Upper lobe of left lung (tissue), 6 donors: ENCODE data around the gene MUC5AC. TPM values are rescaled to one million over a fixed set of nuclear protein-coding genes. Genes with fewer than 3 reads are reported as not detected.
"Not testable (repeated sequence)": the region's sequence is repeated elsewhere in the genome, so short reads cannot be mapped to it uniquely, and the experiment has no call there.

ENCODE experiments used
- ATAC-seq, 2 donors: fragments of 200-7000 bp; cut with Tn5 transposase; one replicate each; pipeline ENCODE4 v1.9.1; 2022; ENCODE audit warnings: mild to moderate bottlenecking in 2 of 2, moderate library complexity in 2 of 2; ENCODE audit not compliant: low FRiP score in 2 of 2
- DNase-seq, 2 donors: peaks; one replicate each; pipeline ENCODE4 v3.0.0-alpha.2; 2019 to 2020
- H3K27ac ChIP-seq, 4 donors: fragments of 200-600 bp; sonication (generic); one replicate each; pipeline ENCODE4 v1.5.1; 2016 to 2019
- H3K27me3 ChIP-seq, 4 donors: fragments of 200-600 bp; sonication (generic); one replicate each; pipeline ENCODE4 v1.5.1; 2017 to 2019
- H3K36me3 ChIP-seq, 4 donors: fragments of 200-600 bp; sonication (generic); one replicate each; pipeline ENCODE4 v1.5.1; 2016 to 2019
- H3K4me1 ChIP-seq, 4 donors: fragments of 200-600 bp; sonication (generic); one replicate each; pipeline ENCODE4 v1.5.1; 2018 to 2019
- H3K4me3 ChIP-seq, 4 donors: fragments of 200-600 bp; sonication (generic); one replicate each; pipeline ENCODE4 v1.5.1; 2017 to 2019; ENCODE audit warnings: mild to moderate bottlenecking in 2 of 4, moderate library complexity in 1 of 4
- H3K9me3 ChIP-seq, 4 donors: fragments of 200-600 bp; sonication (generic); one replicate each; pipeline ENCODE4 v1.5.1; 2018 to 2019
- CTCF ChIP-seq, 6 experiments: fragments of 450-650 bp in 4 of 6; fragments of 200-600 bp in 2 of 6; sonication (generic) in 2 of 6; IDR thresholded peaks; one replicate each; pipeline ENCODE4 v1.5.1; 2016 to 2019; ENCODE audit warnings: antibody characterized with exemption in 6 of 6
- EP300 ChIP-seq, 4 donors: sonication (generic); formaldehyde crosslinking; IDR thresholded peaks; one replicate each; pipeline ENCODE4 v1.5.1; 2017; ENCODE audit warnings: antibody characterized with exemption in 4 of 4, control low read depth in 2 of 4
- POLR2A ChIP-seq, 4 donors: fragments of 450-650 bp; IDR thresholded peaks; one replicate each; pipeline ENCODE4 v1.5.1; 2016 to 2017; ENCODE audit warnings: antibody characterized with exemption in 4 of 4, mild to moderate bottlenecking in 2 of 4
- POLR2AphosphoS5 ChIP-seq, 2 donors: sonication (generic); formaldehyde crosslinking; IDR thresholded peaks; one replicate each; pipeline ENCODE4 v1.5.1; 2017; ENCODE audit warnings: antibody characterized with exemption in 2 of 2
- WGBS, 2 donors: methylation state at CpG; one replicate each; pipeline ENCODE4 v1.1.5; 2017 to 2018; 5-methylcytosine and 5-hydroxymethylcytosine counted together
- total RNA-seq, 6 donors: library from RNA; depleted of rRNA in 4 of 6; stranded (reverse); fragments of >200 nt in 4 of 6; gene quantifications; one replicate each; pipeline versions ENCODE4 v1.1.0 to v1.2.1, GENCODE V29; 2016 to 2021
- donor health status: DM: no; HTN: no; CAD: no; lungs with moderate emphysema.
- donor health status: DM: no; HTN: yes; CAD: no; lungs with severe emphysema.

The MUC5AC gene
- total RNA-seq, 6 donors from 2014 or later, result under 0.01 to 7.3 (median 0.78) TPM; not detected in 1

- Histone ChIP-seq H3K27me3 (no peaks in the 10 kb centered on the region), H3K9me3 (no peaks in the 10 kb centered on the region), H3K4me1 (no peaks in the 10 kb centered on the region), H3K36me3 (no peaks in the 10 kb centered on the region), H3K27ac (no peak overlapping the region), H3K4me3 (no peak overlapping the region)
- peak in 1 of 2 donors; percentile 61 for DNase-seq
- ATAC-seq, result no peak
- no peak for TF ChIP-seq POLR2A (IDR thresholded peaks at IDR 0.05)
- TF ChIP-seq CTCF (IDR thresholded peaks at IDR 0.05), result no peak
- no peak for TF ChIP-seq EP300 (IDR thresholded peaks at IDR 0.05)
- no peak for TF ChIP-seq POLR2AphosphoS5 (IDR thresholded peaks at IDR 0.05)
- WGBS, 2 donors, result 94 to 95% methylated on average over 13 to 20 of the region's 20 CpGs
These were observed 84.5 kb downstream of the MUC5AC start for GRCh38 chr11:1242289-1242688.

- ATAC-seq, H3K36me3 ChIP-seq, H3K27me3 ChIP-seq, H3K4me1 ChIP-seq, H3K9me3 ChIP-seq, H3K4me3 ChIP-seq, H3K27ac ChIP-seq: not testable (repeated sequence)
- WGBS, 2 donors, result 92 to 95% methylated on average over 7 to 8 of the region's 11 CpGs
- DNase-seq, result peak in 1 of 2 donors; percentile 59
These were observed 85.0 kb downstream of the MUC5AC start for GRCh38 chr11:1242751-1243150.

- H3K9me3 ChIP-seq, ATAC-seq: not testable (repeated sequence)
These were observed 85.8 kb downstream of the MUC5AC start for GRCh38 chr11:1243521-1243920.

GRCh38 chr11:1244557-1244956 lies 86.8 kb downstream of the MUC5AC start:
- not testable (repeated sequence) for H3K4me1 ChIP-seq, H3K9me3 ChIP-seq, ATAC-seq, H3K4me3 ChIP-seq, H3K27ac ChIP-seq, H3K27me3 ChIP-seq, H3K36me3 ChIP-seq
- WGBS, 2 donors, result 92 to 100% methylated on average over 6 of the region's 9 CpGs
- peak in 1 of 2 donors; percentile 60 for DNase-seq

More at GRCh38 chr11:1243521-1243920, 85.8 kb downstream of the MUC5AC start:
- H3K4me1 ChIP-seq, H3K27me3 ChIP-seq, H3K36me3 ChIP-seq, H3K4me3 ChIP-seq, H3K27ac ChIP-seq: not testable (repeated sequence)
- WGBS, 2 donors, result 94 to 96% methylated on average over 7 to 12 of the region's 18 CpGs
- DNase-seq, result peak in 1 of 2 donors; percentile 67

- not testable (repeated sequence) for H3K4me3 ChIP-seq, H3K4me1 ChIP-seq, ATAC-seq, H3K36me3 ChIP-seq, H3K27me3 ChIP-seq, H3K9me3 ChIP-seq, H3K27ac ChIP-seq
- WGBS, 2 donors, result 94 to 97% methylated on average over 10 to 12 of the region's 14 CpGs
- peak in 1 of 2 donors; percentile 56 for DNase-seq
These were observed 88.0 kb downstream of the MUC5AC start for GRCh38 chr11:1245717-1246116.

- WGBS, 2 donors, result 92 to 95% methylated on average over 14 of the region's 14 CpGs
- not testable (repeated sequence) for H3K9me3 ChIP-seq, H3K27ac ChIP-seq, H3K4me3 ChIP-seq, H3K36me3 ChIP-seq, ATAC-seq, H3K27me3 ChIP-seq, H3K4me1 ChIP-seq
- DNase-seq, result peak in 1 of 2 donors; percentile 50
These were observed 88.5 kb downstream of the MUC5AC start for GRCh38 chr11:1246301-1246700.

- not testable (repeated sequence) for H3K36me3 ChIP-seq, H3K4me3 ChIP-seq, H3K27ac ChIP-seq, H3K9me3 ChIP-seq, H3K4me1 ChIP-seq, H3K27me3 ChIP-seq, ATAC-seq
- 93 to 95% methylated on average over 12 of the region's 14 CpGs for WGBS, 2 donors
- DNase-seq, result peak in 1 of 2 donors; percentile 66
These were observed 89.3 kb downstream of the MUC5AC start for GRCh38 chr11:1247026-1247425.

- not testable (repeated sequence) for H3K4me1 ChIP-seq, H3K27me3 ChIP-seq, H3K9me3 ChIP-seq, H3K36me3 ChIP-seq, DNase-seq, H3K27ac ChIP-seq, ATAC-seq, H3K4me3 ChIP-seq
- 100% methylated on average over 3 of the region's 18 CpGs; no CpG with 5 or more reads in 1 of the 2 donors for WGBS, 2 donors
These were observed 91.2 kb downstream of the MUC5AC start for GRCh38 chr11:1248951-1249350.

GRCh38 chr11:1250411-1250810 lies 92.7 kb downstream of the MUC5AC start:
- not testable (repeated sequence) for H3K27me3 ChIP-seq, H3K9me3 ChIP-seq, H3K36me3 ChIP-seq, H3K4me3 ChIP-seq, H3K4me1 ChIP-seq, H3K27ac ChIP-seq, ATAC-seq
- 87 to 100% methylated on average over 2 to 4 of the region's 12 CpGs for WGBS, 2 donors
- DNase-seq, result peak in 1 of 2 donors; percentile 59

Other genes starting within 250 kb of the MUC5AC start
- gene CHID1, start 247.1 kb upstream of the MUC5AC start, total RNA-seq, result 100 to 1,000 TPM in 1 of 6 donors, 10 to 100 TPM in 5; 34.6 to 144 (median 59.1) TPM
- gene AP2A2, start 232.1 kb upstream of the MUC5AC start, total RNA-seq, result 100 to 1,000 TPM in 3 of 6 donors, 10 to 100 TPM in 3; 55.7 to 273 (median 103) TPM
- gene MUC6, start 121.2 kb upstream of the MUC5AC start, total RNA-seq, result 1 to 10 TPM in 1 of 6 donors, under 1 TPM in 2, not detected in 3; 0.06 to 4.2 (median 0.51) TPM
- under 1 TPM in 2 of 6 donors, not detected in 4; 0.11 to 0.84 TPM for gene MUC2, start 83.1 kb upstream of the MUC5AC start, total RNA-seq
- 10 to 100 TPM in 4 of 6 donors, 1 to 10 TPM in 2; 3.2 to 54.5 (median 16.2) TPM for gene MUC5B, start 65.1 kb downstream of the MUC5AC start, total RNA-seq
- 10 to 100 TPM; 39.5 to 97.4 (median 53.4) TPM for gene TOLLIP, start 151.7 kb downstream of the MUC5AC start, total RNA-seq
- gene BRSK2, start 232.0 kb downstream of the MUC5AC start, total RNA-seq, result under 1 TPM in 4 of 6 donors, not detected in 2; 0.11 to 0.54 (median 0.25) TPM